Activated T-helper 1 cell treated with anti-CD3 and anti-CD28 coated beads, Interleukin-12 subunit alpha, Interleukin-12 subunit beta, Interleukin-2, Interleukin-4 antibody, amounts not matched to agents 30 ng/mL and 10 ng/mL and 1 ng/mL, durations not matched to agents 14 hours and 24 hours and 36 hours (primary cell): ENCODE measurements around the gene TSPAN15. TPM values are rescaled to one million over a fixed set of nuclear protein-coding genes. Genes with fewer than 3 reads are reported as not detected.

Experiments used
- DNase-seq: peaks from one replicate; pipeline ENCODE4 v3.0.0; 2021; ENCODE audit warnings: low spot score
- H3K27ac Mint-ChIP-seq: one replicate; pipeline ENCODE4 v1.8.0; 2021; ENCODE audit warnings: mild to moderate bottlenecking, mixed read lengths
- H3K27me3 Mint-ChIP-seq: one replicate; pipeline ENCODE4 v1.8.0; 2022; ENCODE audit warnings: mild to moderate bottlenecking, moderate library complexity, mixed read lengths; ENCODE audit not compliant: insufficient read depth
- H3K36me3 Mint-ChIP-seq: one replicate; pipeline ENCODE4 v1.8.0; 2021; ENCODE audit warnings: low read depth, mixed read lengths
- H3K4me1 Mint-ChIP-seq: one replicate; pipeline ENCODE4 v1.8.0; 2021; ENCODE audit warnings: low read depth, mixed read lengths
- H3K4me3 Mint-ChIP-seq: one replicate; pipeline ENCODE4 v1.8.0; 2021; ENCODE audit warnings: mild to moderate bottlenecking, moderate library complexity, mixed read lengths
- H3K9me3 Mint-ChIP-seq: one replicate; pipeline ENCODE4 v1.8.0; 2021; ENCODE audit warnings: mixed read lengths
- intact Hi-C: fragments of 100-400 bp; cut with micrococcal nuclease; formaldehyde crosslinking; loops from one replicate; pipeline ENCODE4 v1.15.1; 2024
- total RNA-seq: library from RNA; stranded (reverse); gene quantifications from 2 replicates; pipeline ENCODE4 v1.2.3, GENCODE V29; 2022

Gene TSPAN15
- total RNA-seq, 1 donor from 2014 or later, result 1.6 TPM

- intact Hi-C loops, result no loop called here
- H3K36me3 Mint-ChIP-seq, result no peaks in the 10 kb centered on the region
- no peak overlapping the region for H3K4me3 Mint-ChIP-seq
- no peak overlapping the region for H3K27ac Mint-ChIP-seq
- H3K9me3 Mint-ChIP-seq, result no peaks in the 10 kb centered on the region
- no peaks in the 10 kb centered on the region for H3K27me3 Mint-ChIP-seq
- no peak for DNase-seq
- peaks cover 9% of the 10 kb centered on the region for H3K4me1 Mint-ChIP-seq
Measured at GRCh38 chr10:69503001-69503895, 52.0 kb downstream of the TSPAN15 start.

GRCh38 chr10:69503896-69504265, 52.6 kb downstream of the TSPAN15 start:
- no peaks in the 10 kb centered on the region for H3K27me3 Mint-ChIP-seq
- H3K4me1 Mint-ChIP-seq, result peaks cover 9% of the 10 kb centered on the region
- H3K36me3 Mint-ChIP-seq, result no peaks in the 10 kb centered on the region
- DNase-seq, result no peak
- intact Hi-C loops, result no loop called here
- H3K9me3 Mint-ChIP-seq, result no peaks in the 10 kb centered on the region
- H3K27ac Mint-ChIP-seq, result no peak overlapping the region
- no peak overlapping the region for H3K4me3 Mint-ChIP-seq

- H3K4me1 Mint-ChIP-seq, result peaks cover 9% of the 10 kb centered on the region
- no peaks in the 10 kb centered on the region for H3K36me3 Mint-ChIP-seq
- no peak overlapping the region for H3K27ac Mint-ChIP-seq
- no peak for DNase-seq
- intact Hi-C loops, result no loop called here
- H3K9me3 Mint-ChIP-seq, result no peaks in the 10 kb centered on the region
- H3K4me3 Mint-ChIP-seq, result no peak overlapping the region
- H3K27me3 Mint-ChIP-seq, result peaks cover 5% of the 10 kb centered on the region
Measured at GRCh38 chr10:69504576-69505250, 53.4 kb downstream of the TSPAN15 start.

GRCh38 chr10:69505636-69506318, 54.5 kb downstream of the TSPAN15 start:
- Mint-ChIP-seq H3K9me3 (no peaks in the 10 kb centered on the region), H3K4me1 (peaks cover 9% of the 10 kb centered on the region), H3K36me3 (no peaks in the 10 kb centered on the region), H3K4me3 (peak overlapping the region; percentile 27), H3K27ac (no peak overlapping the region), H3K27me3 (peaks cover 10% of the 10 kb centered on the region)
- DNase-seq, result no peak
- intact Hi-C loops, result no loop called here

GRCh38 chr10:69506487-69506833, 55.2 kb downstream of the TSPAN15 start:
- Mint-ChIP-seq H3K27ac (no peak overlapping the region), H3K4me3 (no peak overlapping the region)

GRCh38 chr10:69506834-69507713, 55.8 kb downstream of the TSPAN15 start:
- no peaks in the 10 kb centered on the region for H3K9me3 Mint-ChIP-seq
- peaks cover 21% of the 10 kb centered on the region for H3K27me3 Mint-ChIP-seq
- intact Hi-C loops, result loop anchor here (1.0 kb wide), 2 partner anchors 189 to 270 kb away; no protein-coding TSS in a partner anchor
- DNase-seq, result no peak
- peak overlapping the region; percentile 42 for H3K4me3 Mint-ChIP-seq
- no peaks in the 10 kb centered on the region for H3K36me3 Mint-ChIP-seq
- H3K4me1 Mint-ChIP-seq, result peaks cover 9% of the 10 kb centered on the region
- H3K27ac Mint-ChIP-seq, result peak overlapping the region; percentile 50

More at GRCh38 chr10:69506487-69506833, 55.2 kb downstream of the TSPAN15 start:
- no peak for DNase-seq
- peaks cover 15% of the 10 kb centered on the region for H3K27me3 Mint-ChIP-seq
- intact Hi-C loops, result no loop called here
- H3K4me1 Mint-ChIP-seq, result peaks cover 9% of the 10 kb centered on the region
- no peaks in the 10 kb centered on the region for H3K9me3 Mint-ChIP-seq
- H3K36me3 Mint-ChIP-seq, result no peaks in the 10 kb centered on the region

GRCh38 chr10:69508738-69509340, 57.6 kb downstream of the TSPAN15 start:
- peaks cover 33% of the 10 kb centered on the region for H3K27me3 Mint-ChIP-seq
- H3K4me3 Mint-ChIP-seq, result no peak overlapping the region
- H3K9me3 Mint-ChIP-seq, result no peaks in the 10 kb centered on the region
- intact Hi-C loops, result loop anchor here (1.0 kb wide), 3 partner anchors 58 to 100 kb away; partner anchors contain the start of gene TSPAN15
- peaks cover 9% of the 10 kb centered on the region for H3K4me1 Mint-ChIP-seq
- no peaks in the 10 kb centered on the region for H3K36me3 Mint-ChIP-seq
- H3K27ac Mint-ChIP-seq, result no peak overlapping the region
- DNase-seq, result no peak

- Mint-ChIP-seq H3K36me3 (no peaks in the 10 kb centered on the region), H3K4me3 (no peak overlapping the region), H3K27me3 (peaks cover 40% of the 10 kb centered on the region), H3K9me3 (no peaks in the 10 kb centered on the region), H3K4me1 (peaks cover 1% of the 10 kb centered on the region), H3K27ac (no peak overlapping the region)
- intact Hi-C loops, result no loop called here
- no peak for DNase-seq
Measured at GRCh38 chr10:69512901-69513300, 61.6 kb downstream of the TSPAN15 start.

GRCh38 chr10:69513617-69514016, 62.4 kb downstream of the TSPAN15 start:
- no peak overlapping the region for H3K4me3 Mint-ChIP-seq
- H3K27ac Mint-ChIP-seq, result no peak overlapping the region
- peaks cover 40% of the 10 kb centered on the region for H3K27me3 Mint-ChIP-seq
- no peaks in the 10 kb centered on the region for H3K9me3 Mint-ChIP-seq
- no peak for DNase-seq
- H3K4me1 Mint-ChIP-seq, result no peaks in the 10 kb centered on the region
- no peaks in the 10 kb centered on the region for H3K36me3 Mint-ChIP-seq
- intact Hi-C loops, result no loop called here

GRCh38 chr10:69515699-69516259, 64.5 kb downstream of the TSPAN15 start:
- no peak overlapping the region for H3K4me3 Mint-ChIP-seq
- H3K27me3 Mint-ChIP-seq, result peaks cover 38% of the 10 kb centered on the region
- H3K9me3 Mint-ChIP-seq, result no peaks in the 10 kb centered on the region
- H3K27ac Mint-ChIP-seq, result no peak overlapping the region
- DNase-seq, result peak; percentile 62
- intact Hi-C loops, result loop anchor here (1.0 to 5.0 kb wide), 3 partner anchors 124 to 397 kb away; no protein-coding TSS in a partner anchor
- H3K4me1 Mint-ChIP-seq, result no peaks in the 10 kb centered on the region
- no peaks in the 10 kb centered on the region for H3K36me3 Mint-ChIP-seq

- intact Hi-C loops, result loop anchor here (5.0 kb wide), 1 partner anchor 396 kb away; no protein-coding TSS in a partner anchor
- H3K4me1 Mint-ChIP-seq, result no peaks in the 10 kb centered on the region
- no peak overlapping the region for H3K4me3 Mint-ChIP-seq
- no peak for DNase-seq
- no peaks in the 10 kb centered on the region for H3K9me3 Mint-ChIP-seq
- no peaks in the 10 kb centered on the region for H3K36me3 Mint-ChIP-seq
- H3K27ac Mint-ChIP-seq, result no peak overlapping the region
- H3K27me3 Mint-ChIP-seq, result peaks cover 34% of the 10 kb centered on the region
Measured at GRCh38 chr10:69516316-69516715, 65.1 kb downstream of the TSPAN15 start.
